Measurements from ENCODE around the gene UPP1.

DNA sequence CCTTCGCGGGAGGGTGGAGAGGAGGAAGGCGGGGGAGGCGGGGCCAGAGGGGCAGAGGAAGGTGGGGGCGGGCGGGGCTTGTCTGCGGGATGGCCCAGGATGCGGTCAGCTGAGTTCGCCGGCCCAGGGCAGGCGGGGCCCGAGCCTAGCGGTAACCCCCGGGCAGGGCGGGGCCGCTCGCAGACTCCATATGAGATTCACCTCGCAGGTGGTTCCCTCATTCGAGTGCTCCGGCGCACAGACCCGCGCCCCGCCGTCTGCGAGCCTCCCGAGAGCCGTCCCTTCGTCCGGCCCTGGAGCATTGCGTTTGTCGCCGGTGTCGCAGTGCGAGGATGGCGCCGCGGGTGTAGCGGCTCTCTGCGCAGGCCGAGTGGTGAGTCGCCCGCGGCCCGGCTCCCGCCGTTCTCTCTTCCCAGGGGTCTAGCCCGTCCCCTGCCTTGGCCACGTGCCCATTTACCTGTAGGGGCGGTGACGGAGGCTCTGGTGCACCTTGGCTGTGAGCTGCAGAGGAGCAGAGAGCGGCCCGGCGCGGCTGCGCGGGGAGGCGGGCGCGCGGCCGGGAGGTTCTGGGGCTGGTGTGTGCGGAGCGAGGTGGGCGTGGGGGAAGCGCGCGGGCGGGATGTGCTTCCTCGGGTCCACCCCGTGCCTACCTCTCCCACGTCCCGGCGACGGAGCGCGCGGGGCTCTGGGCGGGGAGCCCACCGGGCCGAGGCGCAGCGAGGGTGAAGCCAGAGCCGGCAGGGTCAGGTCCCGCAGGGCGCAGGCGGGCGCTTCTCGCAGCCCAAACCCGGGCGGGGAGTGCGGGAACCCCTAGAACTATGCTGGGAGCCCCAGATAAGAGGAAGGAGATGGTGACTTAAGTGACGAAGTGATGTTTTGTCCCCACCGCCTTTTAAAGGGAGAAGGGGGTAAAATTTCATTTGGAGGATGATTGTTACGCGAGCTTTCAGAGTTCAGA is at the start of gene UPP1:
- no peak for TF ChIP-seq CTCF (conservative IDR thresholded peaks at IDR 0.05)
- no peak for TF ChIP-seq EZH2 (IDR thresholded peaks at IDR 0.05; ENCODE audit: low read depth)
